GM18951 (cell line): ENCODE results near the gene CNPY4.
A peak's percentile ranks its signal among the peaks of the same experiment; 100 is the strongest.

Experiments used
- POLR2A ChIP-seq: IDR thresholded peaks from 4 replicates; pipeline ENCODE4 v1.6.1; 2011; ENCODE audit warnings: mild to moderate bottlenecking; ENCODE audit not compliant: insufficient read length, insufficient read depth; ENCODE audit errors: extremely low read depth
- in situ Hi-C: fragments of 300-500 bp; cut with MboI; formaldehyde crosslinking; loops from one replicate; pipeline ENCODE4 v1.12.0; 2022; ENCODE audit warnings: low sequenced_read_pairs, mixed read lengths, inconsistent platforms; ENCODE audit not compliant: unreplicated experiment

The CNPY4 gene

GRCh38 chr7:100119072-100119969 is at the start of gene CNPY4, which contains the start of gene TAF6:
CNPY4 (plus strand) TSS chr7:100119634; CDS start chr7:100119745, 111 bp downstream.
TAF6 (minus strand) TSS chr7:100119358; CDS start chr7:100114209, 5,149 bp downstream.
- TF ChIP-seq POLR2A = peak; percentile 89
- in situ Hi-C loops = no loop called here

- in situ Hi-C loops = no loop called here
- no peak for TF ChIP-seq POLR2A
Observed at GRCh38 chr7:100069991-100070390, 49.4 kb upstream of the CNPY4 start.

DNA sequence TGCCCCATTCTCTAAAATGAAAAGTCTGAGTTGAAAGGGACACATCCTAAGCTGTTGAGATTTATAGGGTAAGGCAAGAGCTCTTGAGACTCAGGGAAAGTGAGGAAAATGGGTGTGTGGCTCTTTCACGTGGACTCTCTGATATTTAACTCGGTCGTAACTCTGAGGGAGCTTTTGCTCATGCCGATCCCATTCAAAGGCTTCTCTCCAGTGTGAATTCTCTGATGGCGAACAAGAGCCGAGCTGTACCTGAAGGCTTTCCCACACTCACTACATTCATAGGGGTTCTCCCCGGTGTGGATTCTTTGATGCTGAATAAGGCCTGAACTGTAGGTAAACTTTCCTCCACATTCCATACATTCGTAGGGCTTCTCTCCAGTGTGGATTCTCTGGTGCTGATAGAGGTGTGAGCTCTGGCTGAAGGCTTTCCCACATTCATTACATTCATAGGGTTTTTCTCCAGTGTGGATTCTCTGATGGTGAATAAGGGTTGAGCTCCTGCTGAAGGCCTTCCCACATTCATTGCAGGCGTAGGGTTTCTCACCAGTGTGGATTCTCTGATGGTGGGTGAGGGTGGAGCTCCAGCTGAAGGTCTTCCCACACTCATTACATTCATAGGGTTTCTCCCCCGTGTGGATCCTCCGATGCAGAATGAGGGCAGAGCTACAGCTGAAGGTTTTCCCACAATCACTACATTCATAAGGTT is 48.3 kb upstream of the CNPY4 start:
- no peak for TF ChIP-seq POLR2A
- in situ Hi-C loops = no loop called here

- in situ Hi-C loops = no loop called here
- TF ChIP-seq POLR2A = no peak
Observed at GRCh38 chr7:100072462-100072861, 47.0 kb upstream of the CNPY4 start.

- TF ChIP-seq POLR2A = no peak
- in situ Hi-C loops = no loop called here
Observed at GRCh38 chr7:100074841-100075240, 44.6 kb upstream of the CNPY4 start.

DNA sequence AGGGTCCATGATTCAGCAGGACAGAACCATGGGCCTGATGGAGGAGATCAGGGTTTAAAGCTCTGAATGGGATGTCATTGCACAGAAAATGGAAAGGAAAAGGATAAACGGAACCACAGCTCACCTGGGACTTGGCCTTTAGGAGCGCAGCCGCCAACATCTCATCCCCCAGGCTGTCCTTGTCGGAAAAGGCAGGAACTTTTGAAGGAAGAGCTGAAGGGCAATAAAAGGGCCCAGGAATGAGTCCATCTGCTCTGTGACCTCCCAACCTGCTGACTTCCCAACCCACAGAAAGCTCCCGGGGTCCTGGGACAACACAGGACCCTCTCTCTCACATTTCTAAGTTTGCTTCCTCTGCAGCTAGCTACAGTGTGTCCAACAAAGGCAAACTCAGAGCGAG is 44.0 kb upstream of the CNPY4 start:
- in situ Hi-C loops = no loop called here
- TF ChIP-seq POLR2A = no peak

DNA sequence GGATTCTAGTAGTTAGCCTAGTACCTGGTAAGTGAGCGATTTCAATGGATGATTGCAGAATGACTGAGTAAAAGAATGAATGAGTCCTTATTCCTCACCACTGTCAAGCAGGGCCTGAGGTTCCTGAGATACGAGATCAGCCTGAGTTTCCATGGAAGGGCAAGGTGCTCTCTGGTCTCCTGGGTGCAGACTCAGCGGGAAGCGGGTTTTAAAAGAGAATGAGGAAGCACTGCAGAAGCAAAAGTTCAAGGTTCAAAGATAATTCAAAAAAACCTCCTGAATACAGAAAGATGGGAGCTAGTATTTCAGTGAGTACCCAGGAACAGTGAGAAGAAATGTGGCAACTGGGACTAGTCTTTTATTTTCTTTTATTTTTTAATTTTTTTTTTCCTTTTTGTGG is 42.2 kb upstream of the CNPY4 start:
- TF ChIP-seq POLR2A = no peak

GRCh38 chr7:100079024-100079560 is 40.3 kb upstream of the CNPY4 start:
- TF ChIP-seq POLR2A = no peak
- in situ Hi-C loops = no loop called here

More for the DNA sequence above, 42.2 kb upstream of the CNPY4 start:
- in situ Hi-C loops = no loop called here

GRCh38 chr7:100080907-100081534 is 38.4 kb upstream of the CNPY4 start:
- TF ChIP-seq POLR2A = no peak
- in situ Hi-C loops = no loop called here

DNA sequence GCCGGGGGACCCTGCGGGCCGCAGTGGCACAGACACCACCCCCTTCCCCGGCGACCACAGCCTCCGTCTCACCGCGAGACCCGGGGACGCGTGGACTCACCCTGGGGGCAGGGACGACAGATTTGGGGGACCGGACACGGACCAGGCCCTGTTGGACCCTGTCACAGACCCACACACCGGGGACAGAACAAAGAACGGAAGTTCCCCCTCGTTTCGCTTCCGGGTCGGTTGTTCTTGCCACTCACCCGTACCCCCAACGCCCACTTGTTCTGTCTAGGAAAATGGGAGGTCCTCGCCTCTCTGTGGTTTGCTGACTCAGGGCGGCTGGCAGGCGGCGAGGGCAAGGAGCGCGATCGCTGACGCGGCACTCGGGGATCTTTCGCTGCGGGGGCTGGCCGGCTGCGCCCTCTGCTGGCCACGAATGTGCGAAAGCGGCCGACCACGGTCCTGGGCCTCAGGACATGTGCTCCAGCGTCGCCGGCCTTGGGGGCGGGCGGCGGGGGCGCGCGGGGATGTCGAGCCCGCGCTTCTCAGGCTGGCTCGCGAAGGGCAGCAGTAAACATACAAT is 37.8 kb upstream of the CNPY4 start, which contains the start of gene ZNF3:
Gene ZNF3 (minus strand): TSS at position 189 of the 568 bp plus-strand sequence. CDS start 4,366 bp downstream, outside the sequence.
- peak; percentile 83 for TF ChIP-seq POLR2A
- in situ Hi-C loops = no loop called here

- TF ChIP-seq POLR2A = no peak
- in situ Hi-C loops = no loop called here
Observed at GRCh38 chr7:100082978-100083377, 36.5 kb upstream of the CNPY4 start.

- TF ChIP-seq POLR2A = no peak
- in situ Hi-C loops = no loop called here
Observed at GRCh38 chr7:100085515-100085914, 33.9 kb upstream of the CNPY4 start.
